ENCODE data around the gene ADGRF3. TPM values are rescaled to one million over a fixed set of nuclear protein-coding genes. Genes with fewer than 3 reads are reported as not detected.
"Not testable (repeated sequence)": the region's sequence is repeated elsewhere in the genome, so short reads cannot be mapped to it uniquely, and the experiment has no call there.

The ADGRF3 gene
- total and polyA plus RNA-seq, 10 of the 15 experiments (the other 5 are each of a cell fraction or from before 2014, with no cell fraction given) = 0.03 to 3.1 (median 0.84) TPM

GRCh38 chr2:26376799-26377198 is 30.2 kb upstream of the ADGRF3 start:
- in situ Hi-C loops (cut with MboI) (no loop called here), intact Hi-C loops (cut with micrococcal nuclease; ENCODE audit: unreplicated experiment) (no loop called here)
- no peak overlapping the region for H3K9ac ChIP-seq (ENCODE audit: control insufficient read depth, insufficient read depth, low read length)
- H3K36me3 ChIP-seq (ENCODE audit: control insufficient read depth in 2 of 2, insufficient read depth in 2 of 2, low read length in 1 of 2) = peaks cover 0 to 10% of the 10 kb centered on the region in 2 experiments
- no peak overlapping the region for H3K4me2 ChIP-seq (ENCODE audit: control insufficient read depth, insufficient read depth)
- ChIA-PET CTCF (no interaction called here), POLR2A (interaction anchor here (1.3 to 1.4 kb wide), 2 partner anchors 30 to 130 kb away, joined by 4 read pairs; partner anchors contain the start of gene ADGRF3), SMC1A (ENCODE audit: uncharacterized antibody, unreplicated experiment) (interaction anchor here (0.7 kb wide), 1 partner anchor 476 kb away, joined by 3 read pairs; no protein-coding TSS in a partner anchor), RAD21 (ENCODE audit: unreplicated experiment) (no interaction called here)
- DNase-seq (ENCODE audit: low read depth, low spot score) = no peak
- H2AFZ ChIP-seq (ENCODE audit: control insufficient read depth, low read depth, low read length) = no peak overlapping the region
- H3K4me3 ChIP-seq = no peak overlapping the region
- H3K9me3 ChIP-seq (replicated peaks; ENCODE audit: control insufficient read depth, insufficient read depth, low read length) = no peaks in the 10 kb centered on the region; the same call in 2 of the 3 replicates
- TF ChIP-seq EED (IDR thresholded peaks at IDR 0.05; ENCODE audit: low read depth) = no peak
- TF ChIP-seq ZNF24 (IDR thresholded peaks at IDR 0.05) = peak; percentile 16; the same call in 1 of the 2 replicates
- no peak overlapping the region for H3K27ac ChIP-seq (ENCODE audit: control insufficient read depth, insufficient read depth)
- no peaks in the 10 kb centered on the region; the same call in 1 of the 2 replicates for H3K79me2 ChIP-seq (ENCODE audit: control insufficient read depth, insufficient read depth, low read length)
- H3K4me1 ChIP-seq (ENCODE audit: control insufficient read depth, insufficient read depth, low read length) = no peaks in the 10 kb centered on the region; the same call in 1 of the 2 replicates
- no peaks in the 10 kb centered on the region for H3K27me3 ChIP-seq (replicated peaks in 1 of 2; ENCODE audit: control insufficient read depth in 2 of 2, insufficient read depth in 2 of 2, low read length in 1 of 2)
- ATAC-seq = no peak; the same call in 2 of the 3 replicates
- BruUV-seq (replicated peaks) = no TSS peak
- peak; percentile 31 for FAIRE-seq
- H4K20me1 ChIP-seq (ENCODE audit: control insufficient read depth, insufficient read depth) = no peaks in the 10 kb centered on the region
- WGBS (ENCODE audit: insufficient coverage, insufficient replicate concordance, low lambda C conversion rate, missing lambda C conversion rate) = 100% methylated on average over 1 of the region's 1 CpG

GRCh38 chr2:26370909-26371308 is 24.3 kb upstream of the ADGRF3 start:
- SMC1A ChIA-PET (ENCODE audit: uncharacterized antibody, unreplicated experiment); in situ Hi-C loops (cut with MboI); H2AFZ ChIP-seq (ENCODE audit: control insufficient read depth, low read depth, low read length): not testable (repeated sequence)

GRCh38 chr2:26369664-26370063 is 23.1 kb upstream of the ADGRF3 start:
- H3K4me1 ChIP-seq (ENCODE audit: control insufficient read depth, insufficient read depth, low read length); H3K4me2 ChIP-seq (ENCODE audit: control insufficient read depth, insufficient read depth); ATAC-seq; H3K27ac ChIP-seq (ENCODE audit: control insufficient read depth, insufficient read depth); RAD21 ChIA-PET (ENCODE audit: unreplicated experiment); FAIRE-seq; H3K9ac ChIP-seq (ENCODE audit: control insufficient read depth, insufficient read depth, low read length); CTCF ChIA-PET; intact Hi-C loops (cut with micrococcal nuclease; ENCODE audit: unreplicated experiment); H3K27me3 ChIP-seq (replicated peaks in 1 of 2; ENCODE audit: control insufficient read depth in 2 of 2, insufficient read depth in 2 of 2, low read length in 1 of 2); DNase-seq (ENCODE audit: low read depth, low spot score); H3K79me2 ChIP-seq (ENCODE audit: control insufficient read depth, insufficient read depth, low read length); BruUV-seq (replicated peaks); POLR2A ChIA-PET; SMC1A ChIA-PET (ENCODE audit: uncharacterized antibody, unreplicated experiment); H2AFZ ChIP-seq (ENCODE audit: control insufficient read depth, low read depth, low read length); H4K20me1 ChIP-seq (ENCODE audit: control insufficient read depth, insufficient read depth); H3K4me3 ChIP-seq; H3K9me3 ChIP-seq (replicated peaks; ENCODE audit: control insufficient read depth, insufficient read depth, low read length); in situ Hi-C loops (cut with MboI): not testable (repeated sequence)
- no CpG with 5 or more reads among the region's 2 CpGs for WGBS (ENCODE audit: insufficient coverage, insufficient replicate concordance, low lambda C conversion rate, missing lambda C conversion rate)
- peaks cover 0 to 18% of the 10 kb centered on the region in 2 experiments; a peak in 3 of 4 replicates for H3K36me3 ChIP-seq (ENCODE audit: control insufficient read depth in 2 of 2, insufficient read depth in 2 of 2, low read length in 1 of 2)

More at GRCh38 chr2:26370909-26371308, 24.3 kb upstream of the ADGRF3 start:
- BruUV-seq (replicated peaks); POLR2A ChIA-PET; RAD21 ChIA-PET (ENCODE audit: unreplicated experiment); H3K9ac ChIP-seq (ENCODE audit: control insufficient read depth, insufficient read depth, low read length); ATAC-seq; FAIRE-seq; H3K79me2 ChIP-seq (ENCODE audit: control insufficient read depth, insufficient read depth, low read length); H4K20me1 ChIP-seq (ENCODE audit: control insufficient read depth, insufficient read depth); DNase-seq (ENCODE audit: low read depth, low spot score); H3K9me3 ChIP-seq (replicated peaks; ENCODE audit: control insufficient read depth, insufficient read depth, low read length); H3K4me2 ChIP-seq (ENCODE audit: control insufficient read depth, insufficient read depth); H3K4me3 ChIP-seq; H3K27me3 ChIP-seq (replicated peaks in 1 of 2; ENCODE audit: control insufficient read depth in 2 of 2, insufficient read depth in 2 of 2, low read length in 1 of 2); intact Hi-C loops (cut with micrococcal nuclease; ENCODE audit: unreplicated experiment); H3K4me1 ChIP-seq (ENCODE audit: control insufficient read depth, insufficient read depth, low read length); H3K27ac ChIP-seq (ENCODE audit: control insufficient read depth, insufficient read depth); CTCF ChIA-PET: not testable (repeated sequence)
- 98% methylated on average over 8 of the region's 31 CpGs for WGBS (ENCODE audit: insufficient coverage, insufficient replicate concordance, low lambda C conversion rate, missing lambda C conversion rate)
- peaks cover 0 to 21% of the 10 kb centered on the region in 2 experiments; a peak in 3 of 4 replicates for H3K36me3 ChIP-seq (ENCODE audit: control insufficient read depth in 2 of 2, insufficient read depth in 2 of 2, low read length in 1 of 2)

Measured in GM12878 (cell line).